ENCODE data around the gene AGBL1.

Gene AGBL1

DNA sequence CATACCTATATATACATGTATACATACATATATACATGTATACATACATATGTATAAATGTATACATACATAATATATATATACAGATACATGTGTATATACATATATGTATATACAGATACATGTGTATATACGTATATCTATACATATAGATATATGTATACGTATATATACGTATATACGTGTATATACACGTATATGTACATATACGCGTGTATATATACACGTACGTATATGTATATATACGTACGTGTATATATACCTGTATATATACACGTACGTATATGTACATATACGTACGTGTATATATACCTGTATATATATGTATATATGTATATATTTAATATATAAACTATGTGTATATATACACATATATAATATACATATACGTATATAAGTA, 955.2 kb downstream of the AGBL1 start:
- no peak for TF ChIP-seq SIN3A (IDR thresholded peaks at IDR 0.05; ENCODE audit: borderline replicate concordance, insufficient read depth, low read length)

GRCh38 chr15:87038404-87038803, 958.7 kb downstream of the AGBL1 start:
- TF ChIP-seq, protein P1, sequence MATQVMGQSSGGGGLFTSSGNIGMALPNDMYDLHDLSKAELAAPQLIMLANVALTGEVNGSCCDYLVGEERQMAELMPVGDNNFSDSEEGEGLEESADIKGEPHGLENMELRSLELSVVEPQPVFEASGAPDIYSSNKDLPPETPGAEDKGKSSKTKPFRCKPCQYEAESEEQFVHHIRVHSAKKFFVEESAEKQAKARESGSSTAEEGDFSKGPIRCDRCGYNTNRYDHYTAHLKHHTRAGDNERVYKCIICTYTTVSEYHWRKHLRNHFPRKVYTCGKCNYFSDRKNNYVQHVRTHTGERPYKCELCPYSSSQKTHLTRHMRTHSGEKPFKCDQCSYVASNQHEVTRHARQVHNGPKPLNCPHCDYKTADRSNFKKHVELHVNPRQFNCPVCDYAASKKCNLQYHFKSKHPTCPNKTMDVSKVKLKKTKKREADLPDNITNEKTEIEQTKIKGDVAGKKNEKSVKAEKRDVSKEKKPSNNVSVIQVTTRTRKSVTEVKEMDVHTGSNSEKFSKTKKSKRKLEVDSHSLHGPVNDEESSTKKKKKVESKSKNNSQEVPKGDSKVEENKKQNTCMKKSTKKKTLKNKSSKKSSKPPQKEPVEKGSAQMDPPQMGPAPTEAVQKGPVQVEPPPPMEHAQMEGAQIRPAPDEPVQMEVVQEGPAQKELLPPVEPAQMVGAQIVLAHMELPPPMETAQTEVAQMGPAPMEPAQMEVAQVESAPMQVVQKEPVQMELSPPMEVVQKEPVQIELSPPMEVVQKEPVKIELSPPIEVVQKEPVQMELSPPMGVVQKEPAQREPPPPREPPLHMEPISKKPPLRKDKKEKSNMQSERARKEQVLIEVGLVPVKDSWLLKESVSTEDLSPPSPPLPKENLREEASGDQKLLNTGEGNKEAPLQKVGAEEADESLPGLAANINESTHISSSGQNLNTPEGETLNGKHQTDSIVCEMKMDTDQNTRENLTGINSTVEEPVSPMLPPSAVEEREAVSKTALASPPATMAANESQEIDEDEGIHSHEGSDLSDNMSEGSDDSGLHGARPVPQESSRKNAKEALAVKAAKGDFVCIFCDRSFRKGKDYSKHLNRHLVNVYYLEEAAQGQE (IDR thresholded peaks at IDR 0.05; ENCODE audit: insufficient read depth in 1 of 2, low read depth in 2 of 2, low read length in 2 of 2): no peak
- TF ChIP-seq POLR2AphosphoS5 (IDR thresholded peaks at IDR 0.05; ENCODE audit: low read depth, low read length) (no peak), SIN3A (IDR thresholded peaks at IDR 0.05; ENCODE audit: borderline replicate concordance, insufficient read depth, low read length) (no peak), TAF1 (IDR thresholded peaks at IDR 0.05; ENCODE audit: borderline replicate concordance, insufficient read depth, low read length) (no peak), FOXP2 (optimal IDR thresholded peaks at IDR 0.05; ENCODE audit: borderline replicate concordance, extremely low read depth, extremely low read length, insufficient read depth) (no peak)

DNA sequence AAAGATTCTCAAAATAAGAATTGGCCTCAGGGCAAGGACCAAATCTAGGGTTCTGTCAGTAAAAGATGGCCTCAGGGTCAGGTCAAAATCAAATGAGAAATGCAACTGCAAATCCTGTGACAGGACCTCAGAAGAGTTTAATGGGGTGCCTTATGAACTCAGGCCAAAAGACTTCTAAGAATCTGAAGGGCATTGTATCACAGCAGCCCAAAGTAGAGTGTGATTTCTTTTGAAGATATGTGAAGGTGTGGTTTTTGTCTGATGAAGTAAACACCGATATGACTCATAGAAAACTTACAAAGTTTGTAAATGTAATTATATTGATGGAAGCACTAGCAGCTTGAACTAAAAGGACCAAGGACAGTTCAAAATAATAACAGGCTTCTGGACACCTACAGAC, 966.1 kb downstream of the AGBL1 start:
- no peak for TF ChIP-seq FOXP2 (optimal IDR thresholded peaks at IDR 0.05; ENCODE audit: borderline replicate concordance, extremely low read depth, extremely low read length, insufficient read depth)

- TF ChIP-seq FOXP2 (optimal IDR thresholded peaks at IDR 0.05; ENCODE audit: borderline replicate concordance, extremely low read depth, extremely low read length, insufficient read depth) (no peak), TAF1 (IDR thresholded peaks at IDR 0.05; ENCODE audit: borderline replicate concordance, insufficient read depth, low read length) (no peak), SIN3A (IDR thresholded peaks at IDR 0.05; ENCODE audit: borderline replicate concordance, insufficient read depth, low read length) (no peak), POLR2AphosphoS5 (IDR thresholded peaks at IDR 0.05; ENCODE audit: low read depth, low read length) (no peak)
- TF ChIP-seq, protein P1 (IDR thresholded peaks at IDR 0.05; ENCODE audit: insufficient read depth in 1 of 2, low read depth in 2 of 2, low read length in 2 of 2): no peak
Observed at GRCh38 chr15:87047203-87047965, 967.7 kb downstream of the AGBL1 start.

Measured in PFSK-1 (cell line).